A549 (cell line): ENCODE measurements around the gene RGS4. TPM values are rescaled to one million over a fixed set of nuclear protein-coding genes. Genes with fewer than 3 reads are reported as not detected.

ENCODE experiments used
- ATAC-seq, 2 experiments: fragments of 200-7000 bp in 1 of 2; fragments of >200 bp in 1 of 2; cut with Nextera tagmentation in 1 of 2; cut with Tn5 transposase in 1 of 2; 3 replicates each; pipeline versions ENCODE4 v1.8.0 to v1.9.1; 2018 to 2020; ENCODE audit warnings: mild to moderate bottlenecking in 1 of 2, moderate library complexity in 1 of 2
- CTCF ChIA-PET: fragments of 300-600 bp; sonication (Branson Sonifier 250); formaldehyde crosslinking; extraction: SDS; loops from one replicate; lab custom pipeline; 2021; ENCODE audit warnings: antibody characterized with exemption, inconsistent platforms; lab: Yijun Ruan, JAX
- POLR2A ChIA-PET: fragments of 350-600 bp; formaldehyde crosslinking; extraction: SDS; loops from one replicate; lab custom pipeline; 2021; ENCODE audit warnings: antibody characterized with exemption, inconsistent platforms; lab: Yijun Ruan, JAX
- DNase-seq, 2 experiments: peaks; one replicate each; pipeline versions ENCODE4 v3.0.0 to v3.0.0-alpha.2; 2011 to 2016; ENCODE audit warnings: low read depth in 1 of 2, low spot score in 1 of 2
- FAIRE-seq: peaks from 2 replicates; lab custom pipeline; 2011; peaks lifted over from hg19 to GRCh38; lab: Jason Lieb, UNC
- H3K27ac ChIP-seq, 2 experiments: fragments of >200 bp; sonication (Bioruptor Twin); formaldehyde crosslinking; 3 replicates each; pipeline ENCODE4 v1.5.1; 2016 to 2017
- H3K4me1 ChIP-seq: fragments of >200 bp; sonication (Bioruptor Twin); formaldehyde crosslinking; 3 replicates; pipeline ENCODE4 v1.6.1; 2016
- H3K4me2 ChIP-seq: fragments of >200 bp; sonication (Bioruptor Twin); formaldehyde crosslinking; 3 replicates; pipeline ENCODE4 v1.6.1; 2016
- H3K4me3 ChIP-seq: fragments of >200 bp; sonication (Bioruptor Twin); formaldehyde crosslinking; 3 replicates; pipeline ENCODE4 v1.5.1; 2016
- H3K9me3 ChIP-seq: fragments of >200 bp; sonication (Bioruptor Twin); formaldehyde crosslinking; 3 replicates; pipeline ENCODE4 v1.6.1; 2016
- CBX8 ChIP-seq: fragments of 200-600 bp; sonication (generic); IDR thresholded peaks from 2 replicates; pipeline ENCODE4 v1.6.1; 2016
- CHD2 ChIP-seq: fragments of 150-350 bp; IDR thresholded peaks from 2 replicates; pipeline ENCODE4 v1.6.1; 2014; ENCODE audit warnings: low read length; ENCODE audit not compliant: partially characterized antibody
- EHF ChIP-seq: fragments of 250-450 bp; sonication (Bioruptor Pico); IDR thresholded peaks from 2 replicates; pipeline ENCODE4 v1.5.0; 2020; ENCODE audit warnings: mild to moderate bottlenecking
- EHMT2 ChIP-seq: fragments of 200-600 bp; sonication (generic); IDR thresholded peaks from 2 replicates; pipeline ENCODE4 v1.6.1; 2016; ENCODE audit warnings: antibody characterized with exemption, low read depth, mild to moderate bottlenecking, moderate library complexity
- FOSB ChIP-seq: fragments of 250-450 bp; sonication (Bioruptor Pico); IDR thresholded peaks from 2 replicates; pipeline ENCODE4 v1.5.0; 2020; ENCODE audit warnings: mild to moderate bottlenecking, moderate library complexity
- HDAC2 ChIP-seq: fragments of 200-600 bp; sonication (generic); IDR thresholded peaks from 2 replicates; pipeline ENCODE4 v1.6.1; 2016
- JUN ChIP-seq, 2 experiments: fragments of >200 bp; sonication (Bioruptor Twin); formaldehyde crosslinking; IDR thresholded peaks; 2 replicates in 1 of 2; 3 replicates in 1 of 2; pipeline ENCODE4 v1.6.1; 2016 to 2017
- KDM1A ChIP-seq: fragments of 200-600 bp; sonication (generic); IDR thresholded peaks from 2 replicates; pipeline ENCODE4 v1.6.1; 2016; ENCODE audit warnings: low read depth, mild to moderate bottlenecking
- KDM5A ChIP-seq: fragments of 200-600 bp; sonication (generic); IDR thresholded peaks from 2 replicates; pipeline ENCODE4 v1.6.1; 2016; ENCODE audit warnings: antibody characterized with exemption, mild to moderate bottlenecking
- MAFK ChIP-seq: fragments of 450-650 bp; IDR thresholded peaks from 2 replicates; pipeline ENCODE4 v1.6.1; 2014; ENCODE audit not compliant: partially characterized antibody
- MAZ ChIP-seq: fragments of 150-350 bp; IDR thresholded peaks from 2 replicates; pipeline ENCODE4 v1.6.1; 2014; ENCODE audit warnings: antibody characterized with exemption, low read depth, low read length, borderline replicate concordance
- MYC ChIP-seq: IDR thresholded peaks from 2 replicates; pipeline ENCODE4 v1.6.1; 2012; ENCODE audit warnings: mild to moderate bottlenecking, inconsistent platforms, low read length, improper control_type of control experiment, borderline replicate concordance
- NFE2L2 ChIP-seq: fragments of 150-350 bp; conservative IDR thresholded peaks from 2 replicates; pipeline ENCODE4 v1.6.1; 2014; ENCODE audit warnings: low read length
- RAD21 ChIP-seq, 2 experiments: fragments of >200 bp in 1 of 2; sonication (Bioruptor Twin) in 1 of 2; formaldehyde crosslinking in 1 of 2; IDR thresholded peaks in 1 of 2; conservative IDR thresholded peaks in 1 of 2; 2 replicates in 1 of 2; 3 replicates in 1 of 2; pipeline ENCODE4 v1.6.1; 2012 to 2018; ENCODE audit warnings: inconsistent platforms in 1 of 2
- RCOR1 ChIP-seq: fragments of 150-350 bp; IDR thresholded peaks from 2 replicates; pipeline ENCODE4 v1.6.1; 2014; ENCODE audit warnings: antibody characterized with exemption, low read length, low read depth
- RFX5 ChIP-seq: fragments of 450-650 bp; IDR thresholded peaks from 2 replicates; pipeline ENCODE4 v1.7.1; 2014; ENCODE audit warnings: antibody characterized with exemption, mild to moderate bottlenecking, moderate library complexity
- RNF2 ChIP-seq: fragments of 200-600 bp; sonication (generic); IDR thresholded peaks from 2 replicates; pipeline ENCODE4 v1.6.1; 2016; ENCODE audit warnings: low read depth, mild to moderate bottlenecking, antibody characterized with exemption, moderate library complexity, borderline replicate concordance
- TP53 ChIP-seq: fragments of 250-450 bp; sonication (Bioruptor Pico); IDR thresholded peaks from 2 replicates; pipeline ENCODE4 v1.5.0; 2021; ENCODE audit warnings: mild to moderate bottlenecking, moderate library complexity
- ZNF302 ChIP-seq: fragments of 250-450 bp; sonication (Bioruptor Pico); IDR thresholded peaks from 2 replicates; pipeline ENCODE4 v1.9.0; 2021; ENCODE audit warnings: inconsistent platforms, mild to moderate bottlenecking, moderate library complexity
- WGBS: methylation state at CpG from one replicate; pipeline ENCODE4 v1.1.6; 2017; ENCODE audit errors: missing lambda C conversion rate; 5-methylcytosine and 5-hydroxymethylcytosine counted together
- polyA plus RNA-seq, 4 experiments: library from polyadenylated mRNA; depleted of rRNA in 3 of 4; stranded (reverse); fragments of >200 nt; fragmentation: RNase III in 1 of 4; extraction: RNeasy Plus Mini Kit Qiagen cat#74134 plus additional on column Dnase treatment in 1 of 4; gene quantifications; 2 replicates in 3 of 4; 3 replicates in 1 of 4; pipeline ENCODE4 v1.2.3, GENCODE V29; 2011 to 2017
- TF ChIP-seq, protein P1 (sequence below): fragments of >200 bp; sonication (Bioruptor Twin); formaldehyde crosslinking; IDR thresholded peaks from 2 replicates; pipeline ENCODE4 v1.6.1; 2016
- TF ChIP-seq, protein P2 (sequence below): fragments of 250-450 bp; sonication (Bioruptor Pico); IDR thresholded peaks from 2 replicates; pipeline ENCODE4 v1.5.0; 2020; ENCODE audit warnings: low read depth, mild to moderate bottlenecking, moderate library complexity
- TF ChIP-seq, protein P3 (sequence below): IDR thresholded peaks from 2 replicates; pipeline ENCODE4 v1.6.1; 2012; ENCODE audit warnings: low read depth, borderline replicate concordance
- TF ChIP-seq, protein P4 (sequence below): IDR thresholded peaks from 2 replicates; pipeline ENCODE4 v1.6.1; 2012
- TF ChIP-seq, protein P5 (sequence below): fragments of 450-650 bp; IDR thresholded peaks from 2 replicates; pipeline ENCODE4 v1.6.1; 2014; ENCODE audit warnings: antibody characterized with exemption

RGS4 gene
- polyA plus RNA-seq, 2 of the 4 experiments (the other 2 are of a cell fraction), result 0.05 TPM; not detected in 1

DNA sequence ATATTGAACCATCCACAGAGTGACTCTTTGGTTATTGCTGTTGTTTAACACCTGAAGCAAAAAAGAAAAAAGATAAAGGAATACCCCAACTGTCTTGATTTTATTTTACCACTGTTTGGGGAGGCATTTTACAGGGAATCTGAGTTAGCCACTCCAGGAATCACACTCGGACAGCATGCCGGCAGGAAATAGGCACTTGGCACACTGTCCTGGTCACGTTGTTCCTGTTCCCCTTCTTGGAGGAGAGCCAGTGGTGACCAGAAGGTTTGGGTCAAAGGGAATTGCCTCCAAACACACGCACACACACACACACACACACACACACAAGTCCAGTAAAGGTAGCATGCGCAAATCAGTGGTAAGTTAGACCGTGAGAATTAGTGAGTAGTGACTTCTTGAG lies 13.8 kb downstream of the RGS4 start:
- Histone ChIP-seq H3K27ac (no peak overlapping the region), H3K9me3 (no peaks in the 10 kb centered on the region), H3K4me3 (no peak overlapping the region), H3K4me2 (no peak overlapping the region), H3K4me1 (no peaks in the 10 kb centered on the region)
- ChIA-PET CTCF (no interaction called here), POLR2A (no interaction called here)
- TF ChIP-seq RAD21 (conservative IDR thresholded peaks at IDR 0.05 in 1 of 2, IDR thresholded peaks at IDR 0.05 in 1 of 2), result no peak
- FAIRE-seq (no peak), DNase-seq (no peak), ATAC-seq (no peak; a peak in 1 of 6 replicates)
- 38% methylated on average over 6 of the region's 6 CpGs for WGBS

DNA sequence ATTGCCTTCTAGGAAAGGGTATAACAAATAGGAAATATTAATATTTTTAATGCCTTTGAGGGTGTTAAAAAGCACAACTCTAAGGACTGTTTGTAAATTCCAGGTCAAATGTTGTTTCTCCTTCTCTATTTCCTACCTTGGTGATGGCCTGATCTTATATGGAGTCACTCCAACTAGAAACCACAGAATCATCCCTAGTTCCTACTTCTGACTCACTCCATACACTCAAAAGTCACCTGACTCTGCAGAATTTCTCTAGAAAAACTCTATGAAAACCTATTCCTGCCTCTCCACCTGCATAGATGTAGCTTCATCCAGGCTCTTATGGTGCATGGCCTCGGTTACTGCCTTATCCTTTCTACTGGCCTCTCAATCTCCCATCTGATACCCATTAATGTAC lies 14.5 kb downstream of the RGS4 start:
- 3% methylated on average over 1 of the region's 1 CpG for WGBS
- no peak for FAIRE-seq
- DNase-seq, result no peak
- ATAC-seq, result no peak
- TF ChIP-seq EHMT2 (no peak), EHF (CRISPR knock-in tag) (no peak), ZNF302 (CRISPR knock-in tag) (no peak), NFE2L2 (no peak), FOSB (CRISPR knock-in tag) (no peak), CBX8 (no peak)
- TF ChIP-seq, protein P1, sequence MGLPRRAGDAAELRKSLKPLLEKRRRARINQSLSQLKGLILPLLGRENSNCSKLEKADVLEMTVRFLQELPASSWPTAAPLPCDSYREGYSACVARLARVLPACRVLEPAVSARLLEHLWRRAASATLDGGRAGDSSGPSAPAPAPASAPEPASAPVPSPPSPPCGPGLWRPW, result no peak
- Histone ChIP-seq H3K4me2 (no peak overlapping the region), H3K4me3 (no peak overlapping the region), H3K9me3 (no peaks in the 10 kb centered on the region), H3K27ac (no peak overlapping the region), H3K4me1 (no peaks in the 10 kb centered on the region)
- ChIA-PET POLR2A (no interaction called here), CTCF (no interaction called here)

DNA sequence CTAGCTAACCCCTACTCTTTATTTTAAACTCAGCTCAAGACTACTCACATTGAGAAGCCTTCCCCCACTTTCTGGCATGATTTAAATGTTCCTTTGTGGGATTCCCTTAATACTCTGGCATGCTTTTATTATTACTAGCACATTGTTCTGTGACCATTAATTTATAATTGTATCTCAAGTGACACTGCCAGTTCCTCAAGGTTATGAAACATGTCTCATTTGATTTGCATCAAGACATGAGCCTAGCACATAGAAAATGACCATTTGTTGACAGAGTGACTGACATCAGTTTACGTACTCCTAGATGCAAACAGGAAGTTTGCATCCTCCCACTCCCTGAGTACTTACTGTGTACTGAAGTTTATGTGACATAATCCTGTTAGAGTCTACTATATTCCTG lies 15.2 kb downstream of the RGS4 start:
- ChIA-PET POLR2A (no interaction called here), CTCF (no interaction called here)
- Histone ChIP-seq H3K9me3 (no peaks in the 10 kb centered on the region), H3K4me2 (no peak overlapping the region), H3K27ac (no peak overlapping the region), H3K4me3 (no peak overlapping the region), H3K4me1 (no peaks in the 10 kb centered on the region)
- no peak for DNase-seq
- FAIRE-seq, result no peak
- TF ChIP-seq CHD2, result no peak
- no peak for TF ChIP-seq TP53
- TF ChIP-seq MYC, result no peak
- TF ChIP-seq MAFK, result no peak
- no peak for TF ChIP-seq JUN (IDR thresholded peaks at IDR 0.05)
- TF ChIP-seq MAZ, result no peak
- TF ChIP-seq RFX5, result no peak
- TF ChIP-seq KDM5A, result no peak
- TF ChIP-seq KDM1A, result no peak
- no peak for TF ChIP-seq RCOR1
- TF ChIP-seq, protein P2, sequence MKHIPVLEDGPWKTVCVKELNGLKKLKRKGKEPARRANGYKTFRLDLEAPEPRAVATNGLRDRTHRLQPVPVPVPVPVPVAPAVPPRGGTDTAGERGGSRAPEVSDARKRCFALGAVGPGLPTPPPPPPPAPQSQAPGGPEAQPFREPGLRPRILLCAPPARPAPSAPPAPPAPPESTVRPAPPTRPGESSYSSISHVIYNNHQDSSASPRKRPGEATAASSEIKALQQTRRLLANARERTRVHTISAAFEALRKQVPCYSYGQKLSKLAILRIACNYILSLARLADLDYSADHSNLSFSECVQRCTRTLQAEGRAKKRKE, result no peak
- TF ChIP-seq RNF2, result no peak
- TF ChIP-seq, protein P1, result no peak
- TF ChIP-seq, protein P3, sequence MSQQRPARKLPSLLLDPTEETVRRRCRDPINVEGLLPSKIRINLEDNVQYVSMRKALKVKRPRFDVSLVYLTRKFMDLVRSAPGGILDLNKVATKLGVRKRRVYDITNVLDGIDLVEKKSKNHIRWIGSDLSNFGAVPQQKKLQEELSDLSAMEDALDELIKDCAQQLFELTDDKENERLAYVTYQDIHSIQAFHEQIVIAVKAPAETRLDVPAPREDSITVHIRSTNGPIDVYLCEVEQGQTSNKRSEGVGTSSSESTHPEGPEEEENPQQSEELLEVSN, result no peak
- no peak for TF ChIP-seq HDAC2
- TF ChIP-seq, protein P4, sequence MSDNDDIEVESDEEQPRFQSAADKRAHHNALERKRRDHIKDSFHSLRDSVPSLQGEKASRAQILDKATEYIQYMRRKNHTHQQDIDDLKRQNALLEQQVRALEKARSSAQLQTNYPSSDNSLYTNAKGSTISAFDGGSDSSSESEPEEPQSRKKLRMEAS, result no peak
- no peak for TF ChIP-seq EHF (CRISPR knock-in tag)
- TF ChIP-seq CBX8, result no peak
- TF ChIP-seq, protein P5, sequence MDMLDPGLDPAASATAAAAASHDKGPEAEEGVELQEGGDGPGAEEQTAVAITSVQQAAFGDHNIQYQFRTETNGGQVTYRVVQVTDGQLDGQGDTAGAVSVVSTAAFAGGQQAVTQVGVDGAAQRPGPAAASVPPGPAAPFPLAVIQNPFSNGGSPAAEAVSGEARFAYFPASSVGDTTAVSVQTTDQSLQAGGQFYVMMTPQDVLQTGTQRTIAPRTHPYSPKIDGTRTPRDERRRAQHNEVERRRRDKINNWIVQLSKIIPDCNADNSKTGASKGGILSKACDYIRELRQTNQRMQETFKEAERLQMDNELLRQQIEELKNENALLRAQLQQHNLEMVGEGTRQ, result no peak
- no peak for ATAC-seq
- WGBS, result 39% methylated on average over 1 of the region's 1 CpG
